ENCODE measurements around the gene DNAH17. TPM values are rescaled to one million over a fixed set of nuclear protein-coding genes. Genes with fewer than 3 reads are reported as not detected.

Gene DNAH17
- total and polyA plus RNA-seq, 7 donors: 0.04 to 3.5 (median 0.08) TPM

DNA sequence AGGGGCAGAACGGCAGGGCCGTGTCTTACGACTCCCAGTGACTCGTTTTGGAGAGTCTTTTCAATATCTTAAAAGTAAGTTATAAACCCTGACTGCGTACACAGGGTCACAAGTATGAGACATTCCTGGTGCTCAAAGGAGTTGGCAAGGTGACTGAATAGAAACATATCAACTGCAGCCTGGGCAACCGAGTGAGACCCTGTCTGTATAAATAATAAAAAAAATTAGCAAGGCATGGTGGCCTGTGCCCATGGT is 115.5 kb downstream of the DNAH17 start:
- WGBS, 3 donors: 62 to 79% (median 72%) methylated on average over 5 to 6 of the region's 6 CpGs
- peaks cover 0 to 2% (median 0%) of the 10 kb centered on the region in 3 donors for H3K27me3 ChIP-seq (ENCODE audit: insufficient read depth in 3 of 3, low read length in 2 of 3)
- H3K9me3 ChIP-seq: no peaks in the 10 kb centered on the region
- DNase-seq (no peak), ATAC-seq (no peak)
- no peak overlapping the region for H3K27ac ChIP-seq
- H3K4me1 ChIP-seq: no peaks in the 10 kb centered on the region
- no peaks in the 10 kb centered on the region for H3K36me3 ChIP-seq (ENCODE audit: insufficient read depth in 1 of 2, low read depth in 1 of 2)
- TF ChIP-seq, protein P1, sequence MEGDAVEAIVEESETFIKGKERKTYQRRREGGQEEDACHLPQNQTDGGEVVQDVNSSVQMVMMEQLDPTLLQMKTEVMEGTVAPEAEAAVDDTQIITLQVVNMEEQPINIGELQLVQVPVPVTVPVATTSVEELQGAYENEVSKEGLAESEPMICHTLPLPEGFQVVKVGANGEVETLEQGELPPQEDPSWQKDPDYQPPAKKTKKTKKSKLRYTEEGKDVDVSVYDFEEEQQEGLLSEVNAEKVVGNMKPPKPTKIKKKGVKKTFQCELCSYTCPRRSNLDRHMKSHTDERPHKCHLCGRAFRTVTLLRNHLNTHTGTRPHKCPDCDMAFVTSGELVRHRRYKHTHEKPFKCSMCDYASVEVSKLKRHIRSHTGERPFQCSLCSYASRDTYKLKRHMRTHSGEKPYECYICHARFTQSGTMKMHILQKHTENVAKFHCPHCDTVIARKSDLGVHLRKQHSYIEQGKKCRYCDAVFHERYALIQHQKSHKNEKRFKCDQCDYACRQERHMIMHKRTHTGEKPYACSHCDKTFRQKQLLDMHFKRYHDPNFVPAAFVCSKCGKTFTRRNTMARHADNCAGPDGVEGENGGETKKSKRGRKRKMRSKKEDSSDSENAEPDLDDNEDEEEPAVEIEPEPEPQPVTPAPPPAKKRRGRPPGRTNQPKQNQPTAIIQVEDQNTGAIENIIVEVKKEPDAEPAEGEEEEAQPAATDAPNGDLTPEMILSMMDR (IDR thresholded peaks at IDR 0.05): no peak
- no peak overlapping the region for H3K4me3 ChIP-seq
- intact Hi-C loops (cut with DNase I): loop anchor here in 1 of 2 donors (5.0 kb wide), 1 partner anchor 51 kb away; no protein-coding TSS in a partner anchor

DNA sequence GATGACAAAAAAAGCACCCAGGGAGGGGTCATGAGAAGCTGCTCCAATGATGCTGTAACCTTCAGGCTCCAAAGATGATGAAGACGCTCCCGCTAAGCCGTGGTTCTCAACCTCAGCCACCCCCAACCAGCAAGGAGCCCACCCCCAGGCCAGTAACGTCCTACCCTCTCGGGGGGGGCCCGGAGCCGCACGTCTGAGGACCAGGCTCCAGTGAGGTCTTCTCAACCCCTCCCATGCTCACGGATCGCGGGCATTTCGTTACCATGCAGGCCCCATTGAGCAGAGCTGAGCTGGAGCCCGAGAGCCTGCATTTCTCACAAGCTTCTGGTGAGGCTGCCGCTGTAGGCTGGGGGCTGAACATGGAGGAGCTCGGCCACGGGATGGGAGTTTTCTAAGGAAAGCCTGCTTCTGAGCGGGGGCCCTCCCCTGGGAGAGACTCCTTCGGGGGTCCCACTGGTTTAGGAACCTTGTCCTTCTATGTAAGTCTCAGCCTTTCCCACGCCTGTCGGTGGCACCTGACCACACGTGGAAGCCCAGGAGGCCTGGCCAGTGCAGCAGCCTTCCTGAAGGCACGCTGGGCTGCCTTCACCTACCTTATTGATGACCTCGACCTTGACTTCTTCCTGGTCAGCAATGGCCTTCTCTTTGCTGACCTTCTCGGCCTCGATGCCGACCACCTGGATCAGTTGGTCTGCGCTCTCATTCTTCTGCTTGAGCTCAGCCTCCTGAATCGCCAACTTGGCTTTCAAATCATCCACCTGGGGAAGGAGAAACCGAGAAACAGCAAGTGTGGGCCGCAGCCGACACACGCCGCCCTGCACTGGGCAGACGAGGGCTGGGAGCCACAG is 116.0 kb downstream of the DNAH17 start:
- intact Hi-C loops (cut with DNase I): loop anchor here in 1 of 2 donors (5.0 kb wide), 1 partner anchor 51 kb away; no protein-coding TSS in a partner anchor
- WGBS, 3 donors: 87 to 90% (median 90%) methylated on average over 34 of the region's 34 CpGs
- no peak overlapping the region for H3K4me3 ChIP-seq
- H3K27ac ChIP-seq: no peak overlapping the region
- H3K4me1 ChIP-seq: no peaks in the 10 kb centered on the region
- H3K27me3 ChIP-seq (ENCODE audit: insufficient read depth in 3 of 3, low read length in 2 of 3): peaks cover 0 to 2% (median 0%) of the 10 kb centered on the region in 3 donors
- ATAC-seq (no peak), DNase-seq (no peak)
- H3K9me3 ChIP-seq: no peaks in the 10 kb centered on the region
- no peaks in the 10 kb centered on the region for H3K36me3 ChIP-seq (ENCODE audit: insufficient read depth in 1 of 2, low read depth in 1 of 2)
- TF ChIP-seq, protein P1 (IDR thresholded peaks at IDR 0.05): no peak

DNA sequence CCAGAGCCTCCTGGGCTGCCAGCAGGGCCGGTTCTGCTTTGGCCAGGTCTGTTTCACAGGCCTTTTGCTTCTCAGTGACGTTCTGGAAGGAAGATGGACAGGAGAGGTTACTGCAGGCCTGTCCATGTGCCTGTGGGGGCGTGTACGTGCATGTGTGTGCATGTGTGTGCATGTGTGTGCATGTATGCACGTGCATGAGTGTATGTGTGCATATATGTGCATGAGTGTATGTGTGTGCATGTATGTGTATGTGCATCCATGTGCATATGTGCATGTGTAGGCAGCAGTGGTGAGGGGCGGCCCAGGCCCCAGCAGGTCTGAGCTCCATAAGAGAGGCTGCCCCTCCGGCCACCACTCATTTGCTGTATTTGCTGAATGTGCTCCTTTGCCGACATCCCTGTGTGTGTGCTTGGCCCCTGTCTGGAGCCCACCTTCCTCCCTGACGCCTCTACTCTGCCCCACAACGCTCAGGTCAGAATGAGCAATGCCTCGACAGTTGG is 117.0 kb downstream of the DNAH17 start:
- no peak overlapping the region for H3K27ac ChIP-seq
- intact Hi-C loops (cut with DNase I): loop anchor here in 1 of 2 donors (5.0 kb wide), 1 partner anchor 52 kb away; no protein-coding TSS in a partner anchor
- no peaks in the 10 kb centered on the region for H3K9me3 ChIP-seq
- TF ChIP-seq, protein P1 (IDR thresholded peaks at IDR 0.05): no peak
- H3K4me1 ChIP-seq: no peaks in the 10 kb centered on the region
- H3K36me3 ChIP-seq (ENCODE audit: insufficient read depth in 1 of 2, low read depth in 1 of 2): no peaks in the 10 kb centered on the region
- ATAC-seq (no peak), DNase-seq (no peak)
- 80 to 87% (median 82%) methylated on average over 11 of the region's 11 CpGs for WGBS, 3 donors
- H3K4me3 ChIP-seq: no peak overlapping the region
- peaks cover 0 to 2% (median 0%) of the 10 kb centered on the region in 3 donors for H3K27me3 ChIP-seq (ENCODE audit: insufficient read depth in 3 of 3, low read length in 2 of 3)

DNA sequence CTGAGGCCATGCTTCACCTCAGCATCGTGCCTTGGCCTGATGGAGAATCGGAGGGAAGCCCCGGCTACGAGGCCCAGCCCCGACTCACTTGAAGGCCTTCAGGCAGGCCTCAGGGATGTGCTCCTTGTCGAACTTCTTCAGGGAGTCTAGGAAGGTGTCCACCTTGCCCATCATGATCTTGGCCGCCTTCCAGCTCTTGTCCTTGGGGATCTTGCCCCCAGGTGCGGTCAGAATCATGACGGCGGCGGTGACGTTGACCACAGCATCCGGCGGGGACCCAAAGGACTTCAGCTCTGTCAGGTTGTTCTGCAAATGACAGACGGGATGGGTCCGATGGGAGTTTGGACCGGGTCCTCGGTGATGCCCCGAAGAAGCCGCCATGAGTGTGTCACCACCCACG is 117.5 kb downstream of the DNAH17 start:
- ATAC-seq (no peak), DNase-seq (no peak)
- H3K27me3 ChIP-seq (ENCODE audit: insufficient read depth in 3 of 3, low read length in 2 of 3): peaks cover 0 to 2% (median 0%) of the 10 kb centered on the region in 3 donors
- WGBS, 3 donors: 88 to 91% (median 89%) methylated on average over 21 of the region's 21 CpGs
- H3K4me3 ChIP-seq: no peak overlapping the region
- no peaks in the 10 kb centered on the region for H3K9me3 ChIP-seq
- intact Hi-C loops (cut with DNase I): loop anchor here in 1 of 2 donors (5.0 kb wide), 1 partner anchor 53 kb away; no protein-coding TSS in a partner anchor
- H3K4me1 ChIP-seq: no peaks in the 10 kb centered on the region
- H3K27ac ChIP-seq: no peak overlapping the region
- TF ChIP-seq, protein P1 (IDR thresholded peaks at IDR 0.05): no peak
- no peaks in the 10 kb centered on the region for H3K36me3 ChIP-seq (ENCODE audit: insufficient read depth in 1 of 2, low read depth in 1 of 2)

Measured in psoas muscle (tissue), 8 donors.